Parathyroid adenoma (tissue), 2 donors: Measurements from ENCODE around the gene IQCN.

Experiments used
- H2AFZ ChIP-seq: fragments of 300-600 bp; sonication (generic); one replicate; pipeline ENCODE4 v1.7.0; 2017; ENCODE audit warnings: antibody characterized with exemption, mild to moderate bottlenecking
- H3K27ac ChIP-seq: fragments of 300-600 bp; sonication (generic); one replicate; pipeline ENCODE4 v1.7.0; 2017
- H3K27me3 ChIP-seq: fragments of 300-600 bp; sonication (generic); one replicate; pipeline ENCODE4 v1.7.0; 2017; ENCODE audit warnings: low read length; ENCODE audit not compliant: control insufficient read depth, insufficient read depth
- H3K36me3 ChIP-seq: fragments of 300-600 bp; sonication (generic); one replicate; pipeline ENCODE4 v1.7.0; 2017; ENCODE audit warnings: low read length; ENCODE audit not compliant: control insufficient read depth, insufficient read depth
- H3K4me1 ChIP-seq: fragments of 300-600 bp; sonication (generic); one replicate; pipeline ENCODE4 v1.7.0; 2017; ENCODE audit warnings: control low read depth
- H3K4me2 ChIP-seq: fragments of 300-600 bp; sonication (generic); one replicate; pipeline ENCODE4 v1.7.0; 2017; ENCODE audit warnings: low read length
- H3K4me3 ChIP-seq: fragments of 300-600 bp; sonication (generic); one replicate; pipeline ENCODE4 v1.7.0; 2017; ENCODE audit warnings: low read depth, low read length
- H3K79me2 ChIP-seq: fragments of 300-600 bp; sonication (generic); one replicate; pipeline ENCODE4 v1.7.0; 2017; ENCODE audit warnings: control low read depth
- H3K9ac ChIP-seq: fragments of 300-600 bp; sonication (generic); one replicate; pipeline ENCODE4 v1.7.0; 2017; ENCODE audit warnings: mild to moderate bottlenecking
- H3K9me3 ChIP-seq: fragments of 300-600 bp; sonication (generic); one replicate; pipeline ENCODE4 v1.7.0; 2017; ENCODE audit warnings: low read length; ENCODE audit not compliant: control insufficient read depth
- TF ChIP-seq, protein P1 (sequence below): fragments of 300-600 bp; sonication (generic); IDR thresholded peaks from one replicate; pipeline ENCODE4 v1.7.0; 2017; ENCODE audit warnings: antibody characterized with exemption, mild to moderate bottlenecking
- donor health status: primary hyperparathyroidism.

The IQCN gene

DNA sequence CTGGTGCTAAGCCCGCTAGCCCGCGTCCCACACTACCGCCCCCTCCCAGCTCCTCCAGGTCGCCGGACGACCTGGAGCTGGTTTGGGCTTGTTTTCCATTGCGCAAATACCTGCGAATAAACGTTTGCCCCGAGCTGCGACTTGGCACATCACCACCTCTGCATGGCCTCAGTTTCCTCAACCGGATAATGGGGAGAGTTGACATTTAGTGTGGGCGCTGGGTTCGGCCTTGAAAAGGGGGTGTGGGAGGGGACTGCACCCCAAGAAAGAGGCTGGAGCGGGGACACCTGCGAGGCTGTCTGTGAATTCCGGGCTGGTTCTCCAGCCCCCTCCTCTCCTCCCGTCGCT lies 18.2 kb upstream of the IQCN start:
- H3K79me2 ChIP-seq, result no peaks in the 10 kb centered on the region
- no peaks in the 10 kb centered on the region for H3K9me3 ChIP-seq
- no peaks in the 10 kb centered on the region for H3K36me3 ChIP-seq
- peak overlapping the region; percentile 10 for H3K9ac ChIP-seq
- peak overlapping the region; percentile 98 for H2AFZ ChIP-seq
- H3K27me3 ChIP-seq, result no peaks in the 10 kb centered on the region
- peak overlapping the region; percentile 95 for H3K4me2 ChIP-seq
- TF ChIP-seq, protein P1, sequence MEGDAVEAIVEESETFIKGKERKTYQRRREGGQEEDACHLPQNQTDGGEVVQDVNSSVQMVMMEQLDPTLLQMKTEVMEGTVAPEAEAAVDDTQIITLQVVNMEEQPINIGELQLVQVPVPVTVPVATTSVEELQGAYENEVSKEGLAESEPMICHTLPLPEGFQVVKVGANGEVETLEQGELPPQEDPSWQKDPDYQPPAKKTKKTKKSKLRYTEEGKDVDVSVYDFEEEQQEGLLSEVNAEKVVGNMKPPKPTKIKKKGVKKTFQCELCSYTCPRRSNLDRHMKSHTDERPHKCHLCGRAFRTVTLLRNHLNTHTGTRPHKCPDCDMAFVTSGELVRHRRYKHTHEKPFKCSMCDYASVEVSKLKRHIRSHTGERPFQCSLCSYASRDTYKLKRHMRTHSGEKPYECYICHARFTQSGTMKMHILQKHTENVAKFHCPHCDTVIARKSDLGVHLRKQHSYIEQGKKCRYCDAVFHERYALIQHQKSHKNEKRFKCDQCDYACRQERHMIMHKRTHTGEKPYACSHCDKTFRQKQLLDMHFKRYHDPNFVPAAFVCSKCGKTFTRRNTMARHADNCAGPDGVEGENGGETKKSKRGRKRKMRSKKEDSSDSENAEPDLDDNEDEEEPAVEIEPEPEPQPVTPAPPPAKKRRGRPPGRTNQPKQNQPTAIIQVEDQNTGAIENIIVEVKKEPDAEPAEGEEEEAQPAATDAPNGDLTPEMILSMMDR, result no peak
- H3K4me1 ChIP-seq, result peaks cover 30% of the 10 kb centered on the region
- H3K4me3 ChIP-seq, result peak overlapping the region; percentile 60
- peak overlapping the region; percentile 88 for H3K27ac ChIP-seq

GRCh38 chr19:18291590-18292461 lies 17.6 kb upstream of the IQCN start:
- H3K79me2 ChIP-seq, result no peaks in the 10 kb centered on the region
- no peaks in the 10 kb centered on the region for H3K27me3 ChIP-seq
- H2AFZ ChIP-seq, result peak overlapping the region; percentile 98
- H3K4me3 ChIP-seq, result peak overlapping the region; percentile 60
- H3K27ac ChIP-seq, result peak overlapping the region; percentile 88
- no peaks in the 10 kb centered on the region for H3K36me3 ChIP-seq
- no peaks in the 10 kb centered on the region for H3K9me3 ChIP-seq
- peaks cover 30% of the 10 kb centered on the region for H3K4me1 ChIP-seq
- TF ChIP-seq, protein P1, result no peak
- peak overlapping the region; percentile 95 for H3K4me2 ChIP-seq
- H3K9ac ChIP-seq, result peak overlapping the region; percentile 10

DNA sequence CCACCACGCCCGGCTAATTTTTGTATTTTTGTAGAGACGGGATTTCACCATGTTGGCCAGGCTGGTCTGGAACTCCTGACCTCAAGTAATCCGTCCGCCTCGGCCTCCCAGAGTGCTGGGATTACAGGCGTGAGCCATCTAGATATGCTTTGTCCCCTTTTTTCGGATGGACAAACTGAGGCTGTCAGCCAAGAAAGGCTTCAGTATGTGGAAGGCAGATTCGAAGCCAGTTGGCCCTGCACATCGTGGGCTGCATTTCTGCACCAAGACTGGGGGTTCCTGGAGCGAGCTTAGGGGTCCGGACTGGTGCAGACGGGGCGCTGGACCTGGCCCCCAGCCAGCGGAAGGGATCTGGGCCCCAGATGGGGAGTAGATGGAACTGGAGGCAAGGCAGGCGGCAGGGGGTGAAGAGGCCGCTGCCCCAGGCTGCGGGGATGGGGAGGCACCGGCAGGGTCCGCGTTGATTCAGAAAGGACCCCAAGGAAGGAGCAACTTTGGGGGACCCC lies 16.8 kb upstream of the IQCN start:
- no peaks in the 10 kb centered on the region for H3K27me3 ChIP-seq
- H2AFZ ChIP-seq, result peak overlapping the region; percentile 98
- peak overlapping the region; percentile 88 for H3K27ac ChIP-seq
- H3K4me2 ChIP-seq, result no peak overlapping the region
- no peak overlapping the region for H3K4me3 ChIP-seq
- no peaks in the 10 kb centered on the region for H3K79me2 ChIP-seq
- H3K4me1 ChIP-seq, result peaks cover 30% of the 10 kb centered on the region
- H3K36me3 ChIP-seq, result no peaks in the 10 kb centered on the region
- TF ChIP-seq, protein P1, result no peak
- no peak overlapping the region for H3K9ac ChIP-seq
- no peaks in the 10 kb centered on the region for H3K9me3 ChIP-seq

DNA sequence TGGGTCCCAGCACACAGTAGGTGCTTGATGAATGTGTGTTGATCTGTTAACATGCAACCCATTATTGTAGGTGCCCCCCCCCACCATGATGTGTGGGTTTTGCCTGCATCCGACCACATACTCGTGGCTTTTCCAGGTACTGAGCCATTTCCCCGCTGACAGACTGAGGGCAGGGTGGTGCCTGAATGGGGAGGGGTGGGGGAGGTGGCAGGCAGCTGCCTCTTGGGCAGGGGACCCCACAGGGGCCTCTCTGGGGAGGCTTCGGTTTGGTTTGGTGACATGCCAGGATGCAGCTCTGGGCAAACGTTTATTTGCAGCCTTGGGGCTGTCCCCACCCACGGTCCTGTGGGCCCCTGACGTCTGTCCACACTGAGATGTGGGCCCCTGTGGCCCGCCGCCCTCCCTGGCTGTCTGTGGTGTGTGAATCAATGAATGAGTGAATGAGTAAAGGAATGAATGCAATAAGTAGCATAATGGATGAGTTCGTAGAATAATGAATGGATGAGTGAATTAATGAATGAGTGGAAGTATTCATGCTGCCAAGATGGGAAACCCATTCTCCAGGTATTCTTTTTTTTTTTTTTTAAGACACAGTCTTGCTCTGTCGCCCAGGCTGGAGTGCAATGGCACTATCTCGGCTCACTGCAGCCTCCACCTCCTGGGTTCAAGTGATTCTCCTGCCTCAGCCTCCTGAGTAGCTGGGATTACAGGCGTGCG lies 16.2 kb upstream of the IQCN start:
- Histone ChIP-seq H3K9ac (no peak overlapping the region), H3K27ac (peak overlapping the region; percentile 22), H3K4me3 (no peak overlapping the region), H3K9me3 (no peaks in the 10 kb centered on the region), H3K4me2 (no peak overlapping the region), H3K27me3 (no peaks in the 10 kb centered on the region), H3K36me3 (no peaks in the 10 kb centered on the region), H3K79me2 (no peaks in the 10 kb centered on the region), H2AFZ (peak overlapping the region; percentile 13), H3K4me1 (peaks cover 30% of the 10 kb centered on the region)
- TF ChIP-seq, protein P1, result no peak
